Measurements from ENCODE around the gene PNLIPRP3.

Gene PNLIPRP3

DNA sequence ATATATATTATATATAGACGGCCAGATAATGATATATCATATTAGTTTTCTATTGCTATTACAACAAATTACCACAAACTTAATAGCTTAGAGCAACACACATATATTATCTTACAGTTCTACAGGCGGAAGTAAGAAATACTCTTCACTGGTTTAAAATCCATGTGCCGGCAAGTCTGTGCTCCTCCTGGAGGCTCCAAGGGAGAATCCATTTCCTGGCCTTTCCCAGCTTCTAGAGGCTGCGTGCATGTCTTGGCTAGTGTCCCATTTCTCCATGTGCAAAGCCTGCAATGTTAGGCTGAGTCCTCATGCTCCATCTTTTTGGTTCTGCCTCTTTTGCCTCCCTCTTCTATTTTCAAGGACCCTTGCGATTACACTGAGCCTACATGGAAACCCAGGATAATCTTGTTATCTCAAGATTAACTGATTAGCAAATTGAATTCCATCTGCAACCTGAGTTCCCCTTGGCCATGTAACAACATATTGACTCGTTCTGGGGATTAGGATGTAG, 23.9 kb upstream of the PNLIPRP3 start (continued):
- no peak for TF ChIP-seq TCF4 (CRISPR knock-in tag; IDR thresholded peaks at IDR 0.05; ENCODE audit: borderline replicate concordance)
- TF ChIP-seq ZFP3 (CRISPR knock-in tag; IDR thresholded peaks at IDR 0.05) = no peak
- TF ChIP-seq ARNTL (CRISPR knock-in tag; IDR thresholded peaks at IDR 0.05; ENCODE audit: borderline replicate concordance, low read depth) = no peak
- TF ChIP-seq ZFP30 (CRISPR knock-in tag; IDR thresholded peaks at IDR 0.05) = no peak
- TF ChIP-seq ZC3H10 (CRISPR knock-in tag; IDR thresholded peaks at IDR 0.05) = no peak
- no peak for TF ChIP-seq ZNF565 (CRISPR knock-in tag; conservative IDR thresholded peaks at IDR 0.05; ENCODE audit: low read depth)
- no peak for TF ChIP-seq ISL1 (CRISPR knock-in tag; IDR thresholded peaks at IDR 0.05)

DNA sequence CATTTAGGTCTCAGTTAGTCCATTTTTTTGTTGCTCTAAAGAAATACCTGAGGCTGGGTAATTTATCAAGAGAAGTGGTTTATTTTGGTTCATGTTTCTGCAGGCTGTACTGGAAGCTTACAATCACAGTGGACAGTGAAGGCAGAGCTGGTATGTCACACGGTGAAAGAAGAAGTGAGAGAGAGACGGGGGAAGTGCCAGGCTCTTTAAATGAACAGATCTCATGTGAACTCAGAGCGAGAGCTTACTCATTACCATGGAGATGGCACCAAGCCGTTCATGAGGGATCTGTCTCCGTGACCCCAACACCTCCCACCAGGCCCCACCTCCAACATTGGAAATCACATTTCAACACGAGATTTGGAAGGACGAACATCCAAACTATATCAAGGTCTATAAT, 18.9 kb upstream of the PNLIPRP3 start:
- no peak for TF ChIP-seq BACH2 (CRISPR knock-in tag; IDR thresholded peaks at IDR 0.05; ENCODE audit: borderline replicate concordance)
- no peak for ATAC-seq

DNA sequence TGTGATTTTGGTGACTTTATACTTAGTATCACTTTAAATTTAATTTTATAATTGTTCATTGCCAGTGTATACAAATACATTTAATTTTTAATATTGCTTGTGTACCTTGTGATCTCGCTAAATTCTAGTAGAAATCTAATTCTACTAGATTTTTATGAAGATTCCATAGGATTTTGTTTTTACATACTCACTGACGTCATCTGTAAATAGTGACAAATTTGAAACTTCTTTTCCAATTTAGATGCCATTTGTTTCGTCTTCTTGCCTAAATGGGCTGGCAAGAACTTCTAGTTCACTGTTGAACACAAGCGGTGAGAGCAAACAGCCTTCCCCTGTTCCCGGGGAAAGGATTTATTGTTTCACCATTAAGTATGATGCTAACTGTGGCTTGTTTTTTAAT, 17.3 kb upstream of the PNLIPRP3 start:
- no peak for ATAC-seq
- TF ChIP-seq, protein P1, sequence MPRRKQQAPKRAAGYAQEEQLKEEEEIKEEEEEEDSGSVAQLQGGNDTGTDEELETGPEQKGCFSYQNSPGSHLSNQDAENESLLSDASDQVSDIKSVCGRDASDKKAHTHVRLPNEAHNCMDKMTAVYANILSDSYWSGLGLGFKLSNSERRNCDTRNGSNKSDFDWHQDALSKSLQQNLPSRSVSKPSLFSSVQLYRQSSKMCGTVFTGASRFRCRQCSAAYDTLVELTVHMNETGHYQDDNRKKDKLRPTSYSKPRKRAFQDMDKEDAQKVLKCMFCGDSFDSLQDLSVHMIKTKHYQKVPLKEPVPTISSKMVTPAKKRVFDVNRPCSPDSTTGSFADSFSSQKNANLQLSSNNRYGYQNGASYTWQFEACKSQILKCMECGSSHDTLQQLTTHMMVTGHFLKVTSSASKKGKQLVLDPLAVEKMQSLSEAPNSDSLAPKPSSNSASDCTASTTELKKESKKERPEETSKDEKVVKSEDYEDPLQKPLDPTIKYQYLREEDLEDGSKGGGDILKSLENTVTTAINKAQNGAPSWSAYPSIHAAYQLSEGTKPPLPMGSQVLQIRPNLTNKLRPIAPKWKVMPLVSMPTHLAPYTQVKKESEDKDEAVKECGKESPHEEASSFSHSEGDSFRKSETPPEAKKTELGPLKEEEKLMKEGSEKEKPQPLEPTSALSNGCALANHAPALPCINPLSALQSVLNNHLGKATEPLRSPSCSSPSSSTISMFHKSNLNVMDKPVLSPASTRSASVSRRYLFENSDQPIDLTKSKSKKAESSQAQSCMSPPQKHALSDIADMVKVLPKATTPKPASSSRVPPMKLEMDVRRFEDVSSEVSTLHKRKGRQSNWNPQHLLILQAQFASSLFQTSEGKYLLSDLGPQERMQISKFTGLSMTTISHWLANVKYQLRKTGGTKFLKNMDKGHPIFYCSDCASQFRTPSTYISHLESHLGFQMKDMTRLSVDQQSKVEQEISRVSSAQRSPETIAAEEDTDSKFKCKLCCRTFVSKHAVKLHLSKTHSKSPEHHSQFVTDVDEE (CRISPR knock-in tag; IDR thresholded peaks at IDR 0.05) = no peak
- TF ChIP-seq TOX (CRISPR knock-in tag; IDR thresholded peaks at IDR 0.05; ENCODE audit: borderline replicate concordance) = no peak

DNA sequence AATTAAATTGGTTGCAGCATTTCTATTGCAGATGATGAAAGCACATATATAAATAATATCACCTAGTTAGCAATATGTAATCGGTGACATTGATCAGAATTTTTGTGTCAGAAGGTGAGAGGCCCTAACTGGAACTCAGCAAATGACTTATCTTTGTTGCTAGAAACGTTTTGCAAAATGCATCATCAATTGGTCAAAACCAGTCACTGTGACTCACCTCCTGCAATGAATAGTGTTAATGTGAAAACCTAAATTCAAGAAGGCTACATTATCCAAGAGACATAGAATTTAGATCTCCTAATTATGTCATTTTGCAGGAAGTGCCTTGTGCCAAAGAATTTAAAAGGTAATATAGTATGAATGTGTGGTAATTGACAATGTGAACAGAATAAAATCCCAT, 9.8 kb upstream of the PNLIPRP3 start:
- no peak for ATAC-seq
- TF ChIP-seq GLIS3 (CRISPR knock-in tag; IDR thresholded peaks at IDR 0.05) (no peak), ZC3H10 (CRISPR knock-in tag; IDR thresholded peaks at IDR 0.05) (no peak), BACH2 (CRISPR knock-in tag; IDR thresholded peaks at IDR 0.05; ENCODE audit: borderline replicate concordance) (no peak), ZNF565 (CRISPR knock-in tag; conservative IDR thresholded peaks at IDR 0.05; ENCODE audit: low read depth) (no peak), PPARA (CRISPR knock-in tag; IDR thresholded peaks at IDR 0.05; ENCODE audit: borderline replicate concordance) (no peak), RARB (CRISPR knock-in tag; IDR thresholded peaks at IDR 0.05) (no peak)
- TF ChIP-seq, protein P2, sequence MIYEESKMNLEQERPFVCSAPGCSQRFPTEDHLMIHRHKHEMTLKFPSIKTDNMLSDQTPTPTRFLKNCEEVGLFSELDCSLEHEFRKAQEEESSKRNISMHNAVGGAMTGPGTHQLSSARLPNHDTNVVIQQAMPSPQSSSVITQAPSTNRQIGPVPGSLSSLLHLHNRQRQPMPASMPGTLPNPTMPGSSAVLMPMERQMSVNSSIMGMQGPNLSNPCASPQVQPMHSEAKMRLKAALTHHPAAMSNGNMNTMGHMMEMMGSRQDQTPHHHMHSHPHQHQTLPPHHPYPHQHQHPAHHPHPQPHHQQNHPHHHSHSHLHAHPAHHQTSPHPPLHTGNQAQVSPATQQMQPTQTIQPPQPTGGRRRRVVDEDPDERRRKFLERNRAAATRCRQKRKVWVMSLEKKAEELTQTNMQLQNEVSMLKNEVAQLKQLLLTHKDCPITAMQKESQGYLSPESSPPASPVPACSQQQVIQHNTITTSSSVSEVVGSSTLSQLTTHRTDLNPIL (CRISPR knock-in tag; IDR thresholded peaks at IDR 0.05; ENCODE audit: low read depth) = no peak
- TF ChIP-seq, protein P3, sequence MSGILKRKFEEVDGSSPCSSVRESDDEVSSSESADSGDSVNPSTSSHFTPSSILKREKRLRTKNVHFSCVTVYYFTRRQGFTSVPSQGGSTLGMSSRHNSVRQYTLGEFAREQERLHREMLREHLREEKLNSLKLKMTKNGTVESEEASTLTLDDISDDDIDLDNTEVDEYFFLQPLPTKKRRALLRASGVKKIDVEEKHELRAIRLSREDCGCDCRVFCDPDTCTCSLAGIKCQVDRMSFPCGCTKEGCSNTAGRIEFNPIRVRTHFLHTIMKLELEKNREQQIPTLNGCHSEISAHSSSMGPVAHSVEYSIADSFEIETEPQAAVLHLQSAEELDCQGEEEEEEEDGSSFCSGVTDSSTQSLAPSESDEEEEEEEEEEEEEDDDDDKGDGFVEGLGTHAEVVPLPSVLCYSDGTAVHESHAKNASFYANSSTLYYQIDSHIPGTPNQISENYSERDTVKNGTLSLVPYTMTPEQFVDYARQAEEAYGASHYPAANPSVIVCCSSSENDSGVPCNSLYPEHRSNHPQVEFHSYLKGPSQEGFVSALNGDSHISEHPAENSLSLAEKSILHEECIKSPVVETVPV (CRISPR knock-in tag; IDR thresholded peaks at IDR 0.05) = no peak

DNA sequence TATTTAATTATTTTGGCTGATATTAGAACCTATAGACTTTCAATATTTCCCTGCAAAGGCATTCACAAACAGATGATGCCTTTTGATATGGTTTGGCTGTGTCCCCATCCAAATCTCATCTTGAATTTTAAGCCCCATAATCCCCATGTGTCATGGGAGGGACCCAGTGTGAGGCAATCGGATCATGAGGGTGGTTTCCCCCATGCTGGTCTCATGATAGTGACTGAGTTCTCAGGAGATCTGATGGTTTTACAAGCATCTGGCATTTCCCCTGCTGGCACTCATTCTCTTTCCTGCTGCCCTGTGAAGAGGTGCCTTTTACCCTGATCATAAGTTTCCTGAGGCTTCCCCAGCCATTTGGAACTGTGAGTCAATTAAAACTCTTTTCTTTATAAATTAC, 9.3 kb upstream of the PNLIPRP3 start:
- ATAC-seq = no peak
- TF ChIP-seq, protein P2 (CRISPR knock-in tag; IDR thresholded peaks at IDR 0.05; ENCODE audit: low read depth) = no peak

DNA sequence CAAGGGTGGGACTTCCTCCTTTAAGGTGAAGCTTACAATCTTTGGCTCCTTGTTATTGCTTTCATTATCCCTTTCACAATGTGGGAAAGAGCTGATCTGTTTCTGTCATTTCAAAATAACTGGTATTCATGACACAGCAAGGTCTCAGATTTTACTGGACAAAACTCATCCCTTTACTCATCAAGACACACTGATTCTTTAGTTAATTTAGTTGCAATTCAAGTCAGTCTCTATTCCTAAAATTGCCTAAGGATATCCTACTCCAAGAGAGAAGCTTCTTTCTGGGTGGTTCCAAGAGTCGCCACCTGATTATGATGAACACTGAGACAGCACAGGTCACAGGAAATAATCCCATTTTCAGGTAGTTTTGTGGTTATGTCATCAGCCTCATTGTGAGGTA, 5.8 kb upstream of the PNLIPRP3 start:
- no peak for ATAC-seq
- TF ChIP-seq ZNF565 (CRISPR knock-in tag; conservative IDR thresholded peaks at IDR 0.05; ENCODE audit: low read depth) (no peak), ZFP3 (CRISPR knock-in tag; IDR thresholded peaks at IDR 0.05) (no peak), TOX (CRISPR knock-in tag; IDR thresholded peaks at IDR 0.05; ENCODE audit: borderline replicate concordance) (no peak), ZFP30 (CRISPR knock-in tag; IDR thresholded peaks at IDR 0.05) (no peak), ZNF8 (CRISPR knock-in tag; IDR thresholded peaks at IDR 0.05) (no peak), ARNTL (CRISPR knock-in tag; IDR thresholded peaks at IDR 0.05; ENCODE audit: borderline replicate concordance, low read depth) (no peak), RARB (CRISPR knock-in tag; IDR thresholded peaks at IDR 0.05) (no peak), ISL1 (CRISPR knock-in tag; IDR thresholded peaks at IDR 0.05) (no peak), SNAI2 (CRISPR knock-in tag; IDR thresholded peaks at IDR 0.05) (no peak), TCF4 (CRISPR knock-in tag; IDR thresholded peaks at IDR 0.05; ENCODE audit: borderline replicate concordance) (no peak), ZC3H10 (CRISPR knock-in tag; IDR thresholded peaks at IDR 0.05) (no peak), CSDC2 (CRISPR knock-in tag; IDR thresholded peaks at IDR 0.05) (no peak), PPARA (CRISPR knock-in tag; IDR thresholded peaks at IDR 0.05; ENCODE audit: borderline replicate concordance) (no peak), BACH2 (CRISPR knock-in tag; IDR thresholded peaks at IDR 0.05; ENCODE audit: borderline replicate concordance) (no peak), ZNF70 (CRISPR knock-in tag; IDR thresholded peaks at IDR 0.05) (no peak), OSR1 (CRISPR knock-in tag; IDR thresholded peaks at IDR 0.05) (no peak)
- TF ChIP-seq, protein P1 (CRISPR knock-in tag; IDR thresholded peaks at IDR 0.05) = no peak
- TF ChIP-seq, protein P2 (CRISPR knock-in tag; IDR thresholded peaks at IDR 0.05; ENCODE audit: low read depth) = no peak

Measured in SK-N-SH treated with all-trans-retinoic acid at 6 μM for 48 hours (cell line).